NCI-H2107 treated with DMSO at 0.1 percent for 48 hours (cell line): ENCODE results near the gene SEPTIN5.
"Not testable (repeated sequence)": the region's sequence is repeated elsewhere in the genome, so short reads cannot be mapped to it uniquely, and the experiment has no call there.

Experiments
- DNase-seq: peaks from one replicate; lab custom pipeline; 2025; ENCODE audit not compliant: unreplicated experiment; lab: John Stamatoyannopoulos, UW

Gene SEPTIN5

GRCh38 chr22:19680911-19681862, 33.1 kb upstream of the SEPTIN5 start:
- DNase-seq, result no peak

GRCh38 chr22:19681863-19682245, 32.4 kb upstream of the SEPTIN5 start:
- no peak for DNase-seq

- DNase-seq, result no peak
Observed at GRCh38 chr22:19686946-19687345, 27.4 kb upstream of the SEPTIN5 start.

GRCh38 chr22:19687561-19688300, 26.6 kb upstream of the SEPTIN5 start:
- DNase-seq, result no peak

- no peak for DNase-seq
Observed at GRCh38 chr22:19688301-19689290, 25.7 kb upstream of the SEPTIN5 start.

- no peak for DNase-seq
Observed at GRCh38 chr22:19689408-19689807, 24.9 kb upstream of the SEPTIN5 start.

- no peak for DNase-seq
Observed at GRCh38 chr22:19691007-19691720, 23.1 kb upstream of the SEPTIN5 start.

- no peak for DNase-seq
Observed at GRCh38 chr22:19691721-19692341, 22.5 kb upstream of the SEPTIN5 start.

GRCh38 chr22:19693581-19693980, 20.7 kb upstream of the SEPTIN5 start:
- DNase-seq, result no peak

- no peak for DNase-seq
Observed at GRCh38 chr22:19693981-19694670, 20.2 kb upstream of the SEPTIN5 start.

- no peak for DNase-seq
Observed at GRCh38 chr22:19694696-19695095, 19.6 kb upstream of the SEPTIN5 start.

- no peak for DNase-seq
Observed at GRCh38 chr22:19696504-19697276, 17.6 kb upstream of the SEPTIN5 start.

GRCh38 chr22:19697871-19698270, 16.4 kb upstream of the SEPTIN5 start:
- DNase-seq, result not testable (repeated sequence)

- no peak for DNase-seq
Observed at GRCh38 chr22:19700790-19701419, 13.4 kb upstream of the SEPTIN5 start.

- no peak for DNase-seq
Observed at GRCh38 chr22:19701420-19702145, 12.7 kb upstream of the SEPTIN5 start.

GRCh38 chr22:19703869-19704268, 10.4 kb upstream of the SEPTIN5 start:
- no peak for DNase-seq

- no peak for DNase-seq
Observed at GRCh38 chr22:19704355-19705015, 9.8 kb upstream of the SEPTIN5 start.
